Keratinocyte (primary cell): ENCODE data around the gene FLNB.

Experiments
- EZH2 ChIP-seq: IDR thresholded peaks from one replicate; pipeline ENCODE4 v1.6.1; 2012; ENCODE audit warnings: inconsistent platforms, mild to moderate bottlenecking, low read length, moderate library complexity
- TF ChIP-seq, protein P1 (sequence below), 3 experiments: IDR thresholded peaks in 1 of 3; conservative IDR thresholded peaks in 1 of 3; optimal IDR thresholded peaks in 1 of 3; 2 replicates in 2 of 3; 3 replicates in 1 of 3; pipeline versions ENCODE3 to v1.5.1; 2011; ENCODE audit warnings: low read length in 3 of 3, mild to moderate bottlenecking in 3 of 3, moderate library complexity in 2 of 3, control low read depth in 1 of 3, inconsistent platforms in 1 of 3; ENCODE audit not compliant: insufficient read depth in 2 of 3; ENCODE audit errors: extremely low read depth in 1 of 3

DNA sequence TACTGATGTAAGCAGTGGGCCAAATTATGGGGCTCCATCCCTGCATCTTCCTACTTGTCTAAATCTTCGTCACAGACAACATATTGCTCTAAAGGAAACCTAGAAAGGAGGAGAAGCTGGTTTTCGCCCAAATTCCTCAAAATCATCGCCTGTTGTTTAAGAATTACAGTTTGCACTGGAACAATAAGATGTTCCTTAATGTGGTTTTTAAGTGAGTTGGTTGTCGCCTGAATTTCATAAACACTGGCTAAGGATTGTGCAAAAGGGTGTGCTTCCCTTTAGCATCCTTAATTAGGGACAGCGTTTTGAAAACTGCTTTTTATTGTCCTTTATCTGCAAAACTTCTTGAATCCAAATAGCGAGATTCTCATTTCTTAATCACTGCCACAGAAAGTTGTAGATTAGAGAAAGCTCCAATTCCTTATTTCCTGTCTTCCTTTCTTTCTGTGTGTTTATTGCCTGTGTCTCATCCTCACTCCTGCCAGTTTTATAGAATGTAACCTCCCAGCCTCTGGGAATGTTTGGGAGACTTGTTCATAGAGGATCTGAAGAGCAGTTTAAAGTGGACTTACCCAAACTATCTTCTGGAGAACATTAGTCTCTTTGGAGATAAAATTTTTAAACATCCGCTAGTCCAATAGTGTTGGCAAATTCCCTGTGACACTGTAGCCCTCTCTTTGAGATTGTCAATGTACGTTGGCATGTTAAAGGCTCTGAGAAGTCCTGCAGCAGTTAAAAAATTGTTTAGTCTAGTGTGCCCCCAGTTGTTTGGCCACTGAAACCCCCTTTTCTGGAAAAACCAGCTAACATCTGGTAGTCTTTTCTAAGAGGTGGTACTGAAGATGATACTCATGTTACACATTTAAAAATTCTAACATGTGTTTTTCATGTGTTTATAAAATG is 50.4 kb downstream of the FLNB start:
- TF ChIP-seq, protein P1, sequence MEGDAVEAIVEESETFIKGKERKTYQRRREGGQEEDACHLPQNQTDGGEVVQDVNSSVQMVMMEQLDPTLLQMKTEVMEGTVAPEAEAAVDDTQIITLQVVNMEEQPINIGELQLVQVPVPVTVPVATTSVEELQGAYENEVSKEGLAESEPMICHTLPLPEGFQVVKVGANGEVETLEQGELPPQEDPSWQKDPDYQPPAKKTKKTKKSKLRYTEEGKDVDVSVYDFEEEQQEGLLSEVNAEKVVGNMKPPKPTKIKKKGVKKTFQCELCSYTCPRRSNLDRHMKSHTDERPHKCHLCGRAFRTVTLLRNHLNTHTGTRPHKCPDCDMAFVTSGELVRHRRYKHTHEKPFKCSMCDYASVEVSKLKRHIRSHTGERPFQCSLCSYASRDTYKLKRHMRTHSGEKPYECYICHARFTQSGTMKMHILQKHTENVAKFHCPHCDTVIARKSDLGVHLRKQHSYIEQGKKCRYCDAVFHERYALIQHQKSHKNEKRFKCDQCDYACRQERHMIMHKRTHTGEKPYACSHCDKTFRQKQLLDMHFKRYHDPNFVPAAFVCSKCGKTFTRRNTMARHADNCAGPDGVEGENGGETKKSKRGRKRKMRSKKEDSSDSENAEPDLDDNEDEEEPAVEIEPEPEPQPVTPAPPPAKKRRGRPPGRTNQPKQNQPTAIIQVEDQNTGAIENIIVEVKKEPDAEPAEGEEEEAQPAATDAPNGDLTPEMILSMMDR (optimal IDR thresholded peaks at IDR 0.05 in 1 of 3, IDR thresholded peaks at IDR 0.05 in 1 of 3, conservative IDR thresholded peaks at IDR 0.05 in 1 of 3; ENCODE audit: extremely low read depth in 1 of 3, insufficient read depth in 2 of 3, low read length in 3 of 3), result no peak
- TF ChIP-seq EZH2, result no peak
